ENCODE results near the gene CTSH. TPM values are rescaled to one million over a fixed set of nuclear protein-coding genes. Genes with fewer than 3 reads are reported as not detected.
A peak's percentile ranks its signal among the peaks of the same experiment; 100 is the strongest.

Gene CTSH
- total RNA-seq, 1 donor from 2014 or later: 5.7 TPM

GRCh38 chr15:78931439-78932257 is 13.2 kb downstream of the CTSH start:
- Histone ChIP-seq H3K9ac (ENCODE audit: low read length) (no peak overlapping the region), H3K27me3 (ENCODE audit: insufficient read depth, low read length) (no peaks in the 10 kb centered on the region), H3K9me3 (ENCODE audit: insufficient read depth, low read depth, low read length) (no peaks in the 10 kb centered on the region), H3K4me2 (ENCODE audit: low read length) (peak overlapping the region; percentile 50), H2AFZ (ENCODE audit: low read depth, low read length) (no peak overlapping the region), H3K4me1 (ENCODE audit: insufficient read depth, low read length) (peaks cover 11% of the 10 kb centered on the region), H3K27ac (ENCODE audit: low read depth, low read length) (no peak overlapping the region), H3K79me2 (ENCODE audit: insufficient read depth, low read length) (no peaks in the 10 kb centered on the region), H3K36me3 (ENCODE audit: insufficient read depth, low read length) (no peaks in the 10 kb centered on the region), H3K4me3 (ENCODE audit: insufficient read depth, low read depth, low read length) (no peak overlapping the region), H4K20me1 (ENCODE audit: insufficient read depth, low read length) (peaks cover 8% of the 10 kb centered on the region)
- Mint-ChIP-seq H3K4me1 (ENCODE audit: low read depth, unreplicated experiment) (peaks cover 5% of the 10 kb centered on the region), H3K27ac (ENCODE audit: unreplicated experiment) (no peak overlapping the region), H3K27me3 (ENCODE audit: low read depth, unreplicated experiment) (peaks cover 23% of the 10 kb centered on the region), H3K36me3 (ENCODE audit: low read depth, unreplicated experiment) (peaks cover 8% of the 10 kb centered on the region), H3K9me3 (ENCODE audit: unreplicated experiment) (no peaks in the 10 kb centered on the region), H3K4me3 (ENCODE audit: unreplicated experiment) (no peak overlapping the region)
- TF ChIP-seq EZH2 (IDR thresholded peaks at IDR 0.05; ENCODE audit: insufficient read depth, low read length) (no peak), CTCF (IDR thresholded peaks at IDR 0.05; ENCODE audit: insufficient read depth, low read depth, low read length) (no peak)
- FAIRE-seq (no peak), DNase-seq (ENCODE audit: low read depth) (no peak)

GRCh38 chr15:78930577-78931388 is 14.1 kb downstream of the CTSH start:
- no peaks in the 10 kb centered on the region for H3K36me3 ChIP-seq (ENCODE audit: insufficient read depth, low read length)
- no peaks in the 10 kb centered on the region for H3K27me3 ChIP-seq (ENCODE audit: insufficient read depth, low read length)
- H3K27me3 Mint-ChIP-seq (ENCODE audit: low read depth, unreplicated experiment): peaks cover 23% of the 10 kb centered on the region
- no peaks in the 10 kb centered on the region for H3K9me3 Mint-ChIP-seq (ENCODE audit: unreplicated experiment)
- no peaks in the 10 kb centered on the region for H3K9me3 ChIP-seq (ENCODE audit: insufficient read depth, low read depth, low read length)
- peaks cover 5% of the 10 kb centered on the region for H3K4me1 Mint-ChIP-seq (ENCODE audit: low read depth, unreplicated experiment)
- FAIRE-seq (peak; percentile 20), DNase-seq (ENCODE audit: low read depth) (peak; percentile 95)
- no peak overlapping the region for H3K4me3 Mint-ChIP-seq (ENCODE audit: unreplicated experiment)
- no peak overlapping the region for H3K9ac ChIP-seq (ENCODE audit: low read length)
- H3K36me3 Mint-ChIP-seq (ENCODE audit: low read depth, unreplicated experiment): peaks cover 8% of the 10 kb centered on the region
- H4K20me1 ChIP-seq (ENCODE audit: insufficient read depth, low read length): peaks cover 12% of the 10 kb centered on the region
- H2AFZ ChIP-seq (ENCODE audit: low read depth, low read length): no peak overlapping the region
- peaks cover 11% of the 10 kb centered on the region for H3K4me1 ChIP-seq (ENCODE audit: insufficient read depth, low read length)
- no peak overlapping the region for H3K27ac ChIP-seq (ENCODE audit: low read depth, low read length)
- TF ChIP-seq CTCF (IDR thresholded peaks at IDR 0.05; ENCODE audit: insufficient read depth, low read depth, low read length) (no peak), EZH2 (IDR thresholded peaks at IDR 0.05; ENCODE audit: insufficient read depth, low read length) (no peak)
- H3K27ac Mint-ChIP-seq (ENCODE audit: unreplicated experiment): no peak overlapping the region
- no peak overlapping the region for H3K4me3 ChIP-seq (ENCODE audit: insufficient read depth, low read depth, low read length)
- H3K4me2 ChIP-seq (ENCODE audit: low read length): peak overlapping the region; percentile 71
- H3K79me2 ChIP-seq (ENCODE audit: insufficient read depth, low read length): no peaks in the 10 kb centered on the region

Data from astrocyte (in vitro differentiated cells and primary cell).